ENCODE measurements around the gene TBCEL.
"Not testable (repeated sequence)": the region's sequence is repeated elsewhere in the genome, so short reads cannot be mapped to it uniquely, and the experiment has no call there.

TBCEL gene

DNA sequence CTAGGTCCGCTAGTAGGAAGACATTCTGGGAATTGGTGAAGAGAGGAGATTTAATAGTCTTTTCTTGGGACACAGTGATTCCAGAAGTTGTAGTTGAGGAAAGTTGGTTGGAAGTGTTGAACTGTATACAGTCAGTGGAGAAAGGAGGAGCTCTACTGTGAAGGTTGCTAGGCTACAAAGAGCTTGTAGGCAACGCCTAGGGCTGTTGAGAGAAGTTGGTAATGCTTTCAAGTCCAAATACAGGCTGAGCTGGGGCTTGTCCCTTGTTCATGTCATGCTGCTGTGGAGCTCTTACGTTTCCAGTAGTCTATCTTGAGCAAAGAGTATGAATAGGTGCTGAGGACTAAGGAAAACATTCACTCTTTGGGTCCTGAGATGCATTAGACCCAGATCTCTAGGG lies 1.1 kb downstream of the TBCEL start:
- TF ChIP-seq, protein P1, sequence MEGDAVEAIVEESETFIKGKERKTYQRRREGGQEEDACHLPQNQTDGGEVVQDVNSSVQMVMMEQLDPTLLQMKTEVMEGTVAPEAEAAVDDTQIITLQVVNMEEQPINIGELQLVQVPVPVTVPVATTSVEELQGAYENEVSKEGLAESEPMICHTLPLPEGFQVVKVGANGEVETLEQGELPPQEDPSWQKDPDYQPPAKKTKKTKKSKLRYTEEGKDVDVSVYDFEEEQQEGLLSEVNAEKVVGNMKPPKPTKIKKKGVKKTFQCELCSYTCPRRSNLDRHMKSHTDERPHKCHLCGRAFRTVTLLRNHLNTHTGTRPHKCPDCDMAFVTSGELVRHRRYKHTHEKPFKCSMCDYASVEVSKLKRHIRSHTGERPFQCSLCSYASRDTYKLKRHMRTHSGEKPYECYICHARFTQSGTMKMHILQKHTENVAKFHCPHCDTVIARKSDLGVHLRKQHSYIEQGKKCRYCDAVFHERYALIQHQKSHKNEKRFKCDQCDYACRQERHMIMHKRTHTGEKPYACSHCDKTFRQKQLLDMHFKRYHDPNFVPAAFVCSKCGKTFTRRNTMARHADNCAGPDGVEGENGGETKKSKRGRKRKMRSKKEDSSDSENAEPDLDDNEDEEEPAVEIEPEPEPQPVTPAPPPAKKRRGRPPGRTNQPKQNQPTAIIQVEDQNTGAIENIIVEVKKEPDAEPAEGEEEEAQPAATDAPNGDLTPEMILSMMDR (IDR thresholded peaks at IDR 0.05; ENCODE audit: low read depth, low read length): no peak
- peak overlapping the region; percentile 65 to 95 for H3K4me3 ChIP-seq (replicated peaks in 1 of 2; ENCODE audit: low read depth in 2 of 2, low read length in 2 of 2)
- DNase-seq (ENCODE audit: low read depth in 2 of 2): peak; percentile 36 to 38

DNA sequence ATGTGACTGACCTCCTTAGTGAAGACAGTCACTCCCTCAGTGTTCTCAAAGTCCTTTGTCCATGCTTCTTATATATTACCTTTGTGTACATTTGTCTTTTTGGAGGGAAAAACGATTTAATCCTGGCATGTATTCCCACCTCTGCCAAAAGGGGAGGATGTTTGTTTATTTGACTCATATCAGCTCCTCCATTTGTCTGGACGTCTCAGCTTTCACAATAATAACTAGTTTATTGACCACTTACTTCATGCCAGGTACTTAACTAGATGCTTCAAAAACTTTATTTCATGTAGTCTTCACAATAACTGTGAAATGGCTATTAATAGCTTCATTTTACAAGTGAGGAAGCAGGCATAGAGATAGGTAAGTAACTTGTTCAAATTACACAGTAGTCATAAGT lies 5.3 kb downstream of the TBCEL start:
- TF ChIP-seq, protein P1 (IDR thresholded peaks at IDR 0.05; ENCODE audit: low read depth, low read length): no peak

DNA sequence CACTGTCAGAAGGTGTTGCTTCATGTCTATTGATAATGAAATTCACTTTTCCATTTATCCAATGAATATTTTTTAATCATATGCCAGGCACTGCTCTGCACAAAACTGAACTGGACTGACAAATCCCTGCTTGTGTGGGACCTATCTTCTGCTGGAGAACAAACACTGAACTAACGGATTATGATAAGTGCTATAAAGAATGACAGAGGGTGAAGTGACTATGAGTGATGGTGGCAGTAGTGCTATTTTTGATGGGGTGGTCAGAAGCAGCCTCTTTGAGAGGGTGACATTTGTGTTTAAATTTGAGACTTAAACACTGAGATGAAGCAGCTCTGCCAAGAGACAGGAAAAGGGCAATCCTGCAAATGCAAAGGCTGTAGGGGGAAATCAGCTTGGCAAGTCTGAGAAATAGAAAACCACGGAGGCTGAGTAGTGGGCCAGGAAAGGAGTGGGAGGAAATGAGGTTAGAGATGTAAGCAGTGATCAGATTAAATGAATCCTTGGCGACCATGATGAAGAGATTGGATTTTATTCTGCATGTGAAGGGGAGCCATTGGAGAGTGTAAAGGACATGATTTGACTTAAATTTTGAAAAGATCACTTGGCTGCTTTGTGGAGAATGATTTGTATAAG lies 6.0 kb downstream of the TBCEL start:
- no peak for DNase-seq (ENCODE audit: low read depth in 2 of 2)
- H3K4me3 ChIP-seq (replicated peaks in 1 of 2; ENCODE audit: low read depth in 2 of 2, low read length in 2 of 2): no peak overlapping the region
- TF ChIP-seq, protein P1 (IDR thresholded peaks at IDR 0.05; ENCODE audit: low read depth, low read length): no peak

More for the DNA sequence above, 5.3 kb downstream of the TBCEL start:
- H3K4me3 ChIP-seq (replicated peaks in 1 of 2; ENCODE audit: low read depth in 2 of 2, low read length in 2 of 2): no peak overlapping the region
- DNase-seq (ENCODE audit: low read depth in 2 of 2): no peak

DNA sequence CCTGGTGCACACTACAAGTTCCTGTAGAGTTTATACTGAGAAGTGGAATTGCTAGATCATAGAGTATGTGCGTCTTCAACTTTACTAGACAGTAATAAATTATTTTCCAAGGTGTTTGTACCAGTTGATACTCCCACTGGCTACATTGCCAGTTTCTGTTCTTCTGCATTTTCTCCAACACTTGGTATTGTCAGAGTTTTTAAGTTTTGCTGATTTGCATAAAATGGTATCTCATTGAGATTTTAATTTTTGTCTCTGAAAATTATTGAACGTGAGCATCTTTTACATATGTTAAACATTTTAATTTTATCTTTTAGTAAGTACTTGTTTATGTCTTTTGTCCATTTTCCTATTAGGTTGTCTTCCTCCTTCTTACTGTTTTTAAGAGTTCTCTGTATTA lies 7.3 kb downstream of the TBCEL start:
- DNase-seq (ENCODE audit: low read depth in 2 of 2): no peak
- no peak overlapping the region for H3K4me3 ChIP-seq (replicated peaks in 1 of 2; ENCODE audit: low read depth in 2 of 2, low read length in 2 of 2)
- TF ChIP-seq, protein P1 (IDR thresholded peaks at IDR 0.05; ENCODE audit: low read depth, low read length): no peak

DNA sequence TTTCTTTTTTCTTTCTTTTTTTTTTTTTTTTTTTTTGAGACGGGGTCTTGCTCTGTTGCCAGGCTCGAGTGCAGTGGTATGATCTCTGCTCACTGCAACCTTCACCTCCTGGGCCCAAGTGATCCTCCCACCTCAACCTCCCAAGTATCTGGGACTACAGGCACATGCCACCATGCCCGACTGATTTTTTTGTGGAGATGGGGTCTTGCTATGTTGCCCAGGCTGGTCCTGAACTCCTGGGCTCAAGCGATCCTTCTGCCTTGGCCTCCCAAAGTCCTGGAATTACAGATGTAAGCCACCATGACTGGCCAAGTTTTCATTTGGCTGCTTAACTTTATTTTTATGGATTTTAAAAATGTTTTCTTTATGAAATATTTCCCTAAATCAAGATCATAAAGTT lies 7.7 kb downstream of the TBCEL start:
- not testable (repeated sequence) for H3K4me3 ChIP-seq (replicated peaks in 1 of 2; ENCODE audit: low read depth in 2 of 2, low read length in 2 of 2); DNase-seq (ENCODE audit: low read depth in 2 of 2)

DNA sequence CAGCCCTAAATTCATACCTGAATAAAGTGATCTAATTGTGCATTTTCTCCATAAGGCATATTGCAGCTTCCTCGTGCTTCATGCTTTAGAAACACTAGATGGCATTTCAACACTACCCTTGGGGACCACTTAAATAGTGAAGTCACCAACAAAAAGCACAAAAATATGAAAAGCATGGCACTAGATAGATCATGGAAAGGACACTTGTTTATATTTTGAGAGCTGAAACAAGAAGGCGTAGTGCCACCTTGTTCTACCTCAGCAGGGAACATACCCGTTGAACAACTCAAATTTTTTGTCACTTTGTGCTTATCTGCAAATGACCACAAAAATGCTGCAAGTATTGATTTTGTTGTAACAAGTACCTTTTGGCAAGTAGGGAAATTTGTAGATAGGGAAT lies 8.6 kb downstream of the TBCEL start:
- peak in 1 of 2 donors; percentile 5 for DNase-seq (ENCODE audit: low read depth in 2 of 2)
- TF ChIP-seq, protein P1 (IDR thresholded peaks at IDR 0.05; ENCODE audit: low read depth, low read length): no peak
- no peak overlapping the region for H3K4me3 ChIP-seq (replicated peaks in 1 of 2; ENCODE audit: low read depth in 2 of 2, low read length in 2 of 2)

DNA sequence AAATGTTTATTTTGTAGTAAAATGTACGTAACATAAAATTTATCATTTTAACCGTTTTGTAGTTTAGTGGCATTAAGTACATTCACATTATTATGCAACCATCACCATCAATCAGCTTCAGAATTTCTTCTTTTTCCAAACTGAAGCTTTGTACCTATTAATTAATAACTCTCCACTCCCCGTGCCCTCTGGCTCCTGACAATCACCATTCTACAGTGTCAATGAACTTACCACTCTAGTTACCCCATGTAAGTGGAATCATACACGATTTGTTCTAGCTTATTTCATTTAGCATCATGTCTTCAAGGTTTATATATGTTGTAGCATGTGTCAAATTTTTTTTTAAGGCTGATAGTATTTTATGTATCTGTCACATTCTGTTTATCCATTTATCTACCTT lies 9.7 kb downstream of the TBCEL start:
- H3K4me3 ChIP-seq (replicated peaks in 1 of 2; ENCODE audit: low read depth in 2 of 2, low read length in 2 of 2): no peak overlapping the region
- DNase-seq (ENCODE audit: low read depth in 2 of 2): no peak
- TF ChIP-seq, protein P1 (IDR thresholded peaks at IDR 0.05; ENCODE audit: low read depth, low read length): no peak

Measured in cardiac fibroblast (primary cell).